GM19397 (cell line): ENCODE measurements around the gene FOXN3.

Source experiments
- ATAC-seq: cut with Tn5 transposase; IDR thresholded peaks from one replicate; pipeline ENCODE4 v1.9.1; 2021; ENCODE audit warnings: mild to moderate bottlenecking, moderate library complexity; ENCODE audit not compliant: unreplicated experiment

The FOXN3 gene

DNA sequence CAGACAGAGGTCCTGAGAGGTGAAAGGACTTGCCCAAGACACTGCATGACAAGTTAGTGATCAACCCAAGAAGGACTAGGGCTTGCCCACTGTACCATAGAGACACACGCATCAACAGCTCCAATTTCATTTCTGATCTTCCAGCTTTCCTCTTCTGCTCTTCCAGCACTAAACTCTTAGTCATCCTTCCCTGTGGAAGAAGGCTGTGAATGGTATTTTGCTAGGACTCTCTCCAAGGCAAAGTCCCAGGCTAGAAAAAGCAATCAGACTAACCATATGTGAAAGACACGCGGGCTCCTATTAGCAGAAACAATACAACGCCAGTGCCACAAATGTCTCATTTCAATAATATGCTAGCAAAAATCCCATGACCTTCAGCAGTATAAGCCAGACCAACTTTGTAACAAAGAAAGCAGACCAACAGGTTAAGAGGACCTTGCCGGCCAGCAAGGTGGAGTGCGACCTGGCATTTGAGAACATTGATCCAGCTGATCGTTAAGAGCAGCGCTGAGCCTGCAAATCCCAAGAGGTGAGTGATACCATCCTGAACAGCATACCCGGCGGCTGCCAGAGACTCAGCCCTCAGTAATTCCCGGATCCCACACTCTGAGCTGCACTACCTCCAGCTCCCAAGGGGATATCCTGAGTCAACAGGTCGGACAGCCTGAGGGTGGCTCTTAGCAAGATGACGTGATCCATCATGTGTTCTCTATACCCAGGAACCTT lies 132.5 kb downstream of the FOXN3 start:
- ATAC-seq, result no peak

DNA sequence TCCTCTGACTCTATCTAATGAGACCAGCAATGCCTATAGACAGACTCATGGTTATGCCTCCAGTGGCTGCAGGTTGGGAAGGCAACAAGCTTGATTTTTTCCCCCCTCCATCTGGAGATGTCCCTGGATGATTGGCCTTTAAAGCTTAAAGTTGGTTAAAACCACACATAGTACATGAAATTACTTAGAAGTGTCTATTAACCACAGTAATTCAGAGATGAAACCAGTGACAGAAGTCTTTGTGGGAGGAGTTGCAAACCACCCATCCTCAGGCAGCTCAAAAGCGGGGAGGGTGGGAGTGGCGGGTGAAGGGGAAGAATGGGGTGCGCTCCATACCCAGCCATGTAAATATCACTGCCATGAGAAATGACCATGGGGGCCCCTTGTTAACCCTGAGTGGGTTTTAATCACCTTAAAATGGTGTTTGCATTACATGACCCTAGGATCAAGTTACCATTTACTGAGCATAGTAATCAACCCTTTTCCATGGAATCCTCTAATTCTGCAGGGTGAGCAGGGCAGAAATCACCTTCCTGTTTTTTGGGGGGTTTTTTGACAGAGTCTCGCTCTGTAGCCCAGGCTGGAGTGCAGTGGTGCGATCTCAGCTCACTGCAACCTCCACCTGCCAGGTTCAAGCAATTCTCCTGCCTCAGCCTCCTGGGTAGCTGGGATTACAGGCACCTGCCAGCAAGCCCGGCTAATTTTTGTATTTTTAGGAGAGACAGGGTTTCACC lies 133.5 kb downstream of the FOXN3 start:
- ATAC-seq, result no peak

DNA sequence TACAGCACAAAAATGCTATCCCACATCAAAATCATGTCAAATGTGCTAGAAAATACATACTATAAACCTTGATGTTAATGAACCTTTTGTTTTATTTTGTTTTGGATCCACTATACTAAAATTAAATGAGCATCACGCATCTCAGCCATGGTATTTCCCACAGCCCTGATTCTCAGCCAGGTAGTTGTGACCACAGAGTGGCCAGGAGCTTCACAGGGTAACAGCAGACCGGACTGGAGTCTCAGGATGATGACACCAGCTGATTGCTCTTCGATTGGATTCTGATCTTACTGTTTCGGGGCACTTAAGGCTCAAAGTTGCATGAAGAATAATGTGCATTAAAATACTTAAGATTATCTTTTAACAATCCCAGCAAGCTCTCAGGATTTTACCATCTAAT lies 134.8 kb downstream of the FOXN3 start:
- no peak for ATAC-seq

DNA sequence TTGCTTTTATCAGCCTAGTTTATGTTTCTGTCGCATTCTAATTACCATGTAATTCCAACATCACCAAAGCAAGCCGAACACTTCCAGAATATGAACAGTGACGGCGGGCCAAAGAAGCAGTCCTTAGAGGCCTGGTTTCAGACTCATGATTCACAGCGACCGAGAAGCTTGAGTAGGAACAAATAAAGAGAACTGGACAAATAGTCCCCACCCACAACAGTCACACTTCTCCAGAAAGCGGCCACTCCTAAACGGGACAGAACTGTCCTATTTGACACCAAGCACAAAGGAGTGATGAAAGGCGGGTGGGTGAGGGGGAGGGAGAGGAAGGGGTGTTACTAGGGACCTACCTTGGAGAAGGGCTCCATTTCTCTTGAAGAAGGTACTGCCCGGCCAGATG lies 136.4 kb downstream of the FOXN3 start:
- no peak for ATAC-seq

DNA sequence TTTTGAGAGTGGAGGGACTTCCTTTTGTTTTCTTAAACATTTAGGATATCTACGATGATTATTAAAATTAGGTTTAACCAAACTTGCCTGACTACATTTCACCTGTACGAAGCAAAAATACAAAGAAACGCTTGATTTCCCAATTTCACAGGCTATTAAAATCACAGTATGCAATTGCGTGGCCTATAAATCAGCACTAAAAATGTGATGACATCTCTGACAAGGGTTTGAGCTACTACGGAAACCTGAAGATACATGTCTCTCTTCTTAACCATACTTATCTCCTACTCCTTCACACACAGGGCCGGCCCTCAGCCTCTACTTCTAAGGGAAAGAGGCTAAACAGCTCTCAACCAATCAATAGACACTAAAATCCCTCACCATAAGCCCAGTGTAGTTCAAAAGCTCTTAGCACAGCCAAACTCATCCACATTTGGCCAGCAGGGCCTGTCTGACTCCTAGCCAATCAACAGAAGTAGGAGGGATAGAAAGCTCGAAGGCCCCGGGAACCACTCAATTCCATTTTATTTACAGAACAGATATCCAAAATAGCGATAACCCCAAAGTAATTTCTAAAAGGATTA lies 137.3 kb downstream of the FOXN3 start:
- ATAC-seq, result no peak

DNA sequence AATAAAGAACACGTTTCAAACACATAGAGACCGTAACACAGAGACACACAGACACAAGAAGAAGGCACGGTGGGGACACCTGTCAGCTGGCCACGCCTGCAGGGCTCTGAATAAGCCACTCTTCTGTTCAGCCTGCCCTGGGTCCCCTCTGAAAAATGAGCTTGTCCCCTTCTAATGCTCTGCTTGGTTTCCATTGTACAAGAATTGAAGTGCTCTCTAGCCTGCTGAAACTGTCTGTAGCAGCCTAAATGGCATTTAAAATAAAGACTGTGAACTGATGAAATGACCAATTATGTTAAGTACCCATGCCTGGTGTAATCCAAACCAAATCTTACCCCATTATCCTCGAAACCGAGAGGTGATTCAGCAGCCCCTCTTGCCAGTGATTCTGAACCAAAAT lies 139.8 kb downstream of the FOXN3 start:
- no peak for ATAC-seq

DNA sequence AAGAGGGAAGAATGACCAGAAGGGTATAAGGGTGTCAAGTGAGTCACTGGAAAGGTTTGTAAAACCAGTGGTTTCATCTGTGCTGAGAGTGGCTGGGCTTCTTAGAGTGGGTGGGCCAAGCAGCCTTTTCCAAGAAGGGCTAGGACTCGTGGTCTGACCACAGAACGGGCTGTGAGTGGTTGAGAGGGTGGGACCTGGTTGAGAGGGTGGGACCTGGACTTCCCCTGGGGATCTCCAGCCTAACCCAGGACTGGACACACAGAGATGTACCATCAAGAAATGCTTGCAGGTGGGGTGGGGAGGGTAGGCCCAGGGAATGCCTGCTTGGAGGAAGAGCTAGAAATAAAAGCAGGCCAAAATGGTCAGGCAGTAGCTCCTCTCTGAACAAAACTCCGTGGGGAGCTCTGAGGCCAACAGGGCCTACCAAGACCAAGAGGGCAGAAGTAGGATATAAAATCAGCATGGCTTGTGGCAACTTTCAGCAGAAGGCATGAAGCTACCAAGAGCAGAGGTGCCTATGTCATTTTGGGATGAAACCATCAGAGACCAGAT lies 140.5 kb downstream of the FOXN3 start:
- ATAC-seq, result peak; percentile 93

DNA sequence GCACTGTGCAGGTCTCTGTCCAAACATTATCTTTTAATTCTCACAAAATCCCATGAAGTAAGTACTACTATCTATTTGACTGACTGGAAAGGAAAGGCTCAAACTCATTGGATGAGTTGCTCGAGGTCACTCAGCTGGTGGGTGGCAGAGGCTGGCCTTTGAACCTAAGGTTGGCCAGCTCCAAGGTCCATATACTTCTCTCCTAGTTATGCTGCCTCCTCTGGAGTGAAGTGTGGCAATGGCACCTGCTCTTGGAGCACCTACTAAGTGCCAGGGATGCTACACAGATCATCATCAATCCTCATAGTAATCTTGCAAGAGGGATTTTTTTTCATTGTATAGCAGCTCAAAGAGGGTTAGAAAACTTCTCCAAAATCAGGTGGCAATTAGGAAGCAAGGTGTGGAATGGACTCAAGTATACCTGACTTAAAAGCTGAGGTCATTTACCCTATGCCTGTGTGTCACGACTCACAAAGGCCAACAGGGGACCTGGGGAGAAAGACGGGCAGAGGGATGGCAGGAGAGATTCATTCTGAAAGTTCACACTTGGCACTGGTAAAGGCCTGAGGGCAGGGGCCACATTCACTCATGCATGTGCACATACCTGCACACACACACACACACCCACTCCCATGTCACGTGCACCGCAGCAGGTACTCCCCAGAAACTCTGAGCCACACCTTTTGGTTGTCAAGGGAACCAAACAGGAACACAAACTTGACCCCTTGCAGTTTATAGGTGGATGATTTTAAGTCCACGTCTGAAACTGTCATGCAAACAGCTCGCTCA lies 146.4 kb downstream of the FOXN3 start:
- ATAC-seq, result no peak

DNA sequence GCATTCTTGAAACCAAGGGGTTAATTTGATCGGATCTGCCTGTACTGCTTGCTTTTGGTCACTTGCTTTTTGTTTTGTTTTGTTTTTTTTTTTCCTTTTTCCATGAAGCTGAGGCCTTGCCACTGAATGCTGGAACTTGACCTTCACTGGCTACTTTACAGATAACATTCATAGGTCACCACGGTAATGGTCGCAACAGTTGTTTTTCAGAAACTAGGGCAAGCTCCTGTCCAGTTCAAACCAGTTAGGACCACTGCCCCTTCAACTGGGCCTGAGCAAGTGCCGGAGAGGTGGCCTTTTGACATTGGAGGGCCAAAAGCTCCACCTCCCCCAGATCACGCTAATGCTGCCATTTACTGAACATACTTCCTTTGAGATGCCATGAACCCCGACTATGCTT lies 147.6 kb downstream of the FOXN3 start:
- no peak for ATAC-seq

DNA sequence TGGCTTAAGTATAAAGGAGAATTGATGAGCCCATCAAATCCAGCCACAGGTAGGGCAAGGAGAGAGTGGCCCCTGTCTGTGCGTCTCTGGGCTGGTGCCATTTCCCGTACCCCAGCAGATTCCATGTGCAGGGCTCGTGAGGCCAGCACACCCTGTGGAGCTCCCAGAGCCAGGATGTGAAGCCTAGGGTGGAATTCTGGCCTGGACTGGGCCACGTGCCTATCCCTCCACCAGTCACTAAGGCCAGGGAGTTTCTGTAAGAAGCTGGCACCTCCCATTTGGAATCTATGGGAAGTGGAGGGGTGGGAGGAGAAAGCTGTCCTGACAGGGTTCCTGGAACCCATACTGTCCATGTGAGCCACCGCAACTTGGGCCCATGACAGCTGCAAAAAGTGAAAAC lies 148.5 kb downstream of the FOXN3 start:
- no peak for ATAC-seq

DNA sequence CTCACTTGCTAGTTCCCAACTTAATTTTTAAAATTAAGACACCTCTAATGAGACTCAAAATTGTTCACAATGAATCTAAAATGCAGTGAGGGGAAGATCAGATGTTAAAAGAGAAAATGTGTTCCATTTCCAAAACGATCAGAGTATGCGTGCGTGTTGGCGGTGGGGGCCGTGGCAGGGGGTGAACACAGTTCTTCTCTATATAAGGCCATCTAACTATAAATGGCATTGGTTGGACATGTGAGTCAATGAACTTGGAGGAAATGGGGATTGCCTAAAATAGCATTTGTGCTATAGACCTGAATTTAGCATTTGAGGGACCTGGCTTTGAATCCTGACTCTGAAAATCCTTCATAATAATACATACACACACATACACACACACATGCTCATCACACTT lies 149.4 kb downstream of the FOXN3 start:
- no peak for ATAC-seq

DNA sequence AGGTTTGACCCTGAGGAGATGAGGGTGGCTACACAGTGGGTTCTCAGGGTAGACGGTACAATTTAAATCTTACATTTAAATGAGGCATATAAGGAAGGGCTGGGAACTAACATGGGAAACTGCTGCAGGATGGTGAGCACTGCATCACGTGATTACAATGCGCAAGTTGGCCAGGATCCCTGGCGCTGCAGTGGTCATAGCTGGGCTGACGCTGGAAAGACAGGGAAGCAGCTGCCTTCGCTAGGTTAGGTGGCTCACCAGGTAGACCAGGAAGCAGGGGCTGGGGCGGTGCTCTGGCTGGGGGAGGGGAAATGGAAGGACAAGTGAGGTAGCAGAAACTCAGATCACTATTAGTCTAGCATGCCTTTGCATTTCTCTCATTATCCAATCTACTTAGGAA lies 149.9 kb downstream of the FOXN3 start:
- ATAC-seq, result no peak

DNA sequence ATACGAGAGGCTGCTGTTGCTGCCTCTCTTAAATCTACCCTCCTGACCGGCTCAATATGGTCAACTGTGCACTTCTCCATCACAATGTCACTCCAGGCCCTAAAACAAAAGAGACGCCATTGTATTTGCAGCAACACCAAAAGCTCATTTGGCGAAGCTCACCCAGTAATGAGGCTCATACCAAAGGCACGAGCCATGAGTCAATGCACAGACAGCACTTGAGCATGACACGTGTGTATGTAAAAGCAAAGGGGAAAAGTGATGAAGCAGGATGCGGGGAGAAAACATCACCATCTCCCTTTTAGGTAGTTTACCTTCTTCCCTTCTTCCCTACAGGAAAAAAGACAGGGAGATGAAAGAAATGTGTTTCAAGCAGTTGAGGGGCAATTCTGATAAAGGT lies 150.3 kb downstream of the FOXN3 start:
- ATAC-seq, result no peak

DNA sequence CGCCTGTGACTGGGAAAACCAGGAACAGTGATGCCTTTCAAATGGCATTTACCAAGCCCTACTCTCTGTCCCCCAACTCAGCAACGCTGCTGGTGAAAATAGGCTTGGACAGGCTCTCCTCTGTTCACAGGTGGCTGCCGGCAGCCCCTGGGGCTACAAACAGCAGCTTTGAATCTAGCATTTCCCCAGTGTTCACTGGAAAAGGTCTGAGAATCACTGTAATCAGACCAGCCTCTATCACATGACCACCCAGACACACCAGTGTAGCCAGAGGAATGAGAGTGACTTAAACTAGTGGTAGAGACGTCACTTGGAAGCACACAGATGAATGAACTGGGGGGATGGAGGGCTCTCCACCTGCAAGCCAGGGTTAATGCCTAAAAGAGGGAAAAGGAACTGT lies 151.8 kb downstream of the FOXN3 start:
- ATAC-seq, result no peak

DNA sequence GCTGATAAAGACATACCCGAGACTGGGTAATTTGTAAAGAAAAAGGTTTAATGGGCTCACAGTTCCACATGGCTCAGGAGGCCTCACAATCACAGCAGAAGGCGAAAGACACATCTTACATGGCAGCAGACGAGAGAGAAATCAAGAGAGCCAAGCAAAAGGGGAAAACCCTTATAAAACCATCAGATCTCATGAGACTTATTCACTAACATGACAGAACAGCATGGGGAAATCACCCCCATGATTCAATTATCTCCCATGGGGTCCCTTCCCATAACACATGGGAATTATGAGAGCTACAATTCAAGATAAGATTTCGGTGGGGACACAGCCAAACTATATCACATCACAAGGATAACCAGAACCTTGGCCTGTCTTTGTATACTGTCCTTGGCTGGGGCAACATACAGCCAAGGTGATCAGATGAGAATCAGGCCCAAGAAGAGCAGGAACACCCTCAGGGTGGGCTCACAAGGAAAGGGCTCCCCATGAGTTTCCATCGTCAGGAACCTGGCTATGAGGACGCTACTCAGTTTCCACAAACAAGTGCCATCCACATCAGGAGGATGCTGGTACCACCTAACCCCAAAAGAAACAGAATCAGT lies 152.7 kb downstream of the FOXN3 start:
- no peak for ATAC-seq

DNA sequence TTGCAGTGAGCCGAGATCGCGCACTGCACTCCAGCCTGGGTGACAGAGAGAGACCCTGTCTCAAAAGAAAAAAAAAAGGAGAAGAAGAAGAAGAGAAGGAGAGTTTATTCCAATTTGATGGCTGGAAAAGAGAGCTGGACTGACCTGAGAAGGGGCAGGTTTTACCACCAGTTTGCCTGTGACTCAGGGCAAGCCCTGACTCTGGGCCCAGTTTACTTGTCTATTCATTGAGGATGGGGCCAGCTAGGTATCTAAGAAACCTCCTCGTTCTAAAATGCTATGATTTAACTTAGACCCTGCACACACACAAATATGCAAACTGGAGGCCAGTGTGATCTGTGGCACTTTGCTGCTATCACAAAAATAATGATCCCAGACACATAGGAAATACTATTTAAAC lies 155.0 kb downstream of the FOXN3 start:
- no peak for ATAC-seq

DNA sequence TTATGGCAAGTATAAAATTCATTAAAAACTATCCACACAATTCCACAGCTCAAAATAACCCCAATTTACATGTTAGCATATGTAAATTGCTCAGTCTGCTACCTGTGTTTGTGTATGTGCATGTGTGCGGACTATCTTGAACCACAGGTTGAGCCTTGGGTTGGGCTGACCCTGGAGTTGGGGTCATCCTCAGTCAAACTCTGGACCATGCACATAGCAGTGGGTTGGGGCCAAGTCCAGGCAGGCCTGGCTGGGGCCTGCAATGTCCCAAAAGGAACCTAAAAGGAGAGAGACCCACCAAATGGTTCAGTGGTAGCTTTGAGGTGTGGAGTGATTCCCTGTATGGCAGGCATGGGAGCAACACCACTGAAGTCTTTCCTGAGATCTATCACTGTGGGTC lies 156.1 kb downstream of the FOXN3 start:
- ATAC-seq, result no peak

DNA sequence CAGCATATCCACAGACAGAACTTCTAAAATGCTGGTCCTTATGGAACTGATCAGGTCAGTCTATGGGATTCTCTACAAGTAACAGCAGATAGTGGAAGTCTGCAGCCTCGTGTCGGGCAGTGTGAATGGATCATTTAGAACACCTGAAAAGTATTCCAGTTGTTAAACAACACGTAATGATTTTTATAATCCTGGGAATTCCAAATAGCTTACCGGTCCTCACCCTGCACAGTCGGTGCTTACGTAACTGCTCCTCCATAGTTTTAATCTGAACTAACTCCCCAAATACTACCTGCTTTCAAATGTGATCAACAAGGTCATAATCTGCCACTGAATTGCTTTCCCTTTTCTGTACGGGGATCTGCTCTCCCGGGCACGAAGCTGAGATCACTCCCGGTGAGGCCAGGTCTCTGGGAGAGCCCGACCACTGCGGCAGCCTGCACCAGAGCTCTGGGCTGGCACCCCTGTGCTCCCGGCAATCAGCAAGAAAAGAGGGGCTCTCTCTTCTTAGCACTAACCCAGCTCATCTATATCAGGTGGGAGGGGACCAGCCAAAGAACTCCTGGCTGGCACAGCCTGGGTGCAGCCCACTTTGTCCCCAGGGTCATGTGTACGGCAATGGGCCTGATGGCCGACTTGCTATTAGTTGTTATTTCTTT lies 157.0 kb downstream of the FOXN3 start:
- no peak for ATAC-seq

DNA sequence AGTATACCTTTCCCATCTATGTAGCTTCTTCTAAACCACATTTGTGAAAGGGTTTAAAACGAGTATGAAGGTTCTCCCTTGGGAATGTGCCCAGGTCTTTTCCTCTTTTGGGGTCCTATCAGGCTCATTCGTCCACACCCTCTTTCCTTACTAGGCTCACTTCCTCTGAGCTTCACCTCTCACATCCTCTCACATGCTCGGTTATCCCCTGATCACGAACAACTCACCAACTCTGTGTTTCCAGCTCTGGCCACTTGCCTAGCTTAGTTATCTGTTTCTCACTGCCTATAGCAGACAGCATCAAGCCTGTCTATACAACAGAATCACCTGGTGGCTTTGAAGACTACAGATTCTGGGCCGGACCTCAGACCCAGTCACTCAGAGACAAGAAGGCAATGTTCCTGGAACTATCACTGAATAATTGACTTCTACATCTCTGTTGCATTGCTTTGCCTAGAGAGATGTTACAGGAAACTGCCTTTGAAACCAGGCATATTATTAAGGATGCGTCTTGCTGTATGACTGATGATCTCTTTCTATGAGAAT lies 158.2 kb downstream of the FOXN3 start:
- ATAC-seq, result no peak

DNA sequence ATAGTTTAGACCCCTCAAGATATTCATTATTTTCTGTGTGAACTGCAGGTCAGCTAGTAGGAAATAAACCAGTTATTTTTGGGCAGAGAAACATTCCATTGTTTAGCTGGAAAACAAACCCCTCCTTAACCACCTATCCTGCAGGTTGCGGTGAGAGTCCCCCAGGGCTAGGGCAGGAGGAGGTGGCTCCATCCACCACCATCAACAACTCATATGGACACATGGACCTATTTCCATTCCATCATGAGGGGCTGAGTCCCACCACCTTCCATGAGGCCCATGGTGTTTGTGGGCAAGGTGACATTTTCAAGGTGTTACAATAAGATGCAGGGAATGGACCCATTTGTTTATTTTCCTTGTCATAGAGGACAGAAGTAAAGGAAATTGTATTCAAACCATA lies 160.1 kb downstream of the FOXN3 start:
- ATAC-seq, result no peak
